Measurements from ENCODE around the gene CRYBG2. TPM values are rescaled to one million over a fixed set of nuclear protein-coding genes. Genes with fewer than 3 reads are reported as not detected.

Gene CRYBG2
- total and polyA plus RNA-seq, 2 of the 13 experiments (the other 11 are each of a cell fraction or from before 2014, with no cell fraction given) = 1.3 to 2.9 TPM

DNA sequence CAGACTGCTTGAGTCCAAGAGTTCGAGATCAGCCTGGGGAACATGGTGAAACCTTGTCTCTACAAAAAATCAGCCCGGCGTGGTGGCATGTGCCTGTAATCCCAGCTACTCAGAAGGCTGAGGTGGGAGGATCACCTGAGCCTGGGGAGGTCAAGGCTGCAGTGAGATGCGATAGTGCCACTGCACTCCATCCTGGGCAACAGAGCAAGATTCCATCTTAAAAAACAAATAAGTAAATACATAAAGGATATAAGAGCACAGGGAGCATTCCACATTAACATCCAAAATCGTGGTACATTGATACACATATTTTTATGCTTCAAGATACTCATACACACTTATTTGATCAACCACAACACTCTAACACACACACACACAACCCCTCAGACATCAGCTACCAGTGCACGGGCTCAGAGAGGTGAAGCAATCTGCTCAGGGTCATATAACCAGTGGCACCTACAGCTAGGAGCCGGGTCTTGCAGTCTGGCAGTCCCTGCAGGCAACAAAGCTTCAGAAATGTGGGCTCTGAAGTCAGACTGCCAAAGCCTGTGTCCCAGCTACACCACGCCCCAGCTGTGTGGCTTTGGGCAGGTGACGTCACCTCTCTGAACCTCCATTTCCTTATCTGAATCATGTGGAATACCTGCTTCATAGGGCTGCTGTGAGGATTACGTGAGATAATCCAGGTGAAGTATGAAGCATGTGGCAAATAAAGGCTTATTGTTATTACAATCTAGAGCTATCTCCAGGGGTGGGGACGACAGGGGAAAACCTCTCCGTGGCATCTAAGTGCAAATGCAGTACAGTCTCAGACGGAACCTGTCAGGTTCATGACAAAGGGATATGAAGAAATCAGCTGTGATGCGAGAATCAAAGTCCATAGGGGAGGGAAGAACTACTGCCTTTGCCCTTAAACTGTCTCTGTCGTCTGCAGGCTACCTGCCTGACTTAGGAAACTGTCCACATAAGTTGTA is 4.8 kb upstream of the CRYBG2 start (continued):
- TF ChIP-seq, protein P1, sequence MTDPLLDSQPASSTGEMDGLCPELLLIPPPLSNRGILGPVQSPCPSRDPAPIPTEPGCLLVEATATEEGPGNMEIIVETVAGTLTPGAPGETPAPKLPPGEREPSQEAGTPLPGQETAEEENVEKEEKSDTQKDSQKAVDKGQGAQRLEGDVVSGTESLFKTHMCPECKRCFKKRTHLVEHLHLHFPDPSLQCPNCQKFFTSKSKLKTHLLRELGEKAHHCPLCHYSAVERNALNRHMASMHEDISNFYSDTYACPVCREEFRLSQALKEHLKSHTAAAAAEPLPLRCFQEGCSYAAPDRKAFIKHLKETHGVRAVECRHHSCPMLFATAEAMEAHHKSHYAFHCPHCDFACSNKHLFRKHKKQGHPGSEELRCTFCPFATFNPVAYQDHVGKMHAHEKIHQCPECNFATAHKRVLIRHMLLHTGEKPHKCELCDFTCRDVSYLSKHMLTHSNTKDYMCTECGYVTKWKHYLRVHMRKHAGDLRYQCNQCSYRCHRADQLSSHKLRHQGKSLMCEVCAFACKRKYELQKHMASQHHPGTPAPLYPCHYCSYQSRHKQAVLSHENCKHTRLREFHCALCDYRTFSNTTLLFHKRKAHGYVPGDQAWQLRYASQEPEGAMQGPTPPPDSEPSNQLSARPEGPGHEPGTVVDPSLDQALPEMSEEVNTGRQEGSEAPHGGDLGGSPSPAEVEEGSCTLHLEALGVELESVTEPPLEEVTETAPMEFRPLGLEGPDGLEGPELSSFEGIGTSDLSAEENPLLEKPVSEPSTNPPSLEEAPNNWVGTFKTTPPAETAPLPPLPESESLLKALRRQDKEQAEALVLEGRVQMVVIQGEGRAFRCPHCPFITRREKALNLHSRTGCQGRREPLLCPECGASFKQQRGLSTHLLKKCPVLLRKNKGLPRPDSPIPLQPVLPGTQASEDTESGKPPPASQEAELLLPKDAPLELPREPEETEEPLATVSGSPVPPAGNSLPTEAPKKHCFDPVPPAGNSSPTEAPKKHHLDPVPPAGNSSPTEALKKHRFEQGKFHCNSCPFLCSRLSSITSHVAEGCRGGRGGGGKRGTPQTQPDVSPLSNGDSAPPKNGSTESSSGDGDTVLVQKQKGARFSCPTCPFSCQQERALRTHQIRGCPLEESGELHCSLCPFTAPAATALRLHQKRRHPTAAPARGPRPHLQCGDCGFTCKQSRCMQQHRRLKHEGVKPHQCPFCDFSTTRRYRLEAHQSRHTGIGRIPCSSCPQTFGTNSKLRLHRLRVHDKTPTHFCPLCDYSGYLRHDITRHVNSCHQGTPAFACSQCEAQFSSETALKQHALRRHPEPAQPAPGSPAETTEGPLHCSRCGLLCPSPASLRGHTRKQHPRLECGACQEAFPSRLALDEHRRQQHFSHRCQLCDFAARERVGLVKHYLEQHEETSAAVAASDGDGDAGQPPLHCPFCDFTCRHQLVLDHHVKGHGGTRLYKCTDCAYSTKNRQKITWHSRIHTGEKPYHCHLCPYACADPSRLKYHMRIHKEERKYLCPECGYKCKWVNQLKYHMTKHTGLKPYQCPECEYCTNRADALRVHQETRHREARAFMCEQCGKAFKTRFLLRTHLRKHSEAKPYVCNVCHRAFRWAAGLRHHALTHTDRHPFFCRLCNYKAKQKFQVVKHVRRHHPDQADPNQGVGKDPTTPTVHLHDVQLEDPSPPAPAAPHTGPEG (CRISPR knock-in tag; IDR thresholded peaks at IDR 0.05) = no peak
- TF ChIP-seq MED1 (CRISPR knock-in tag; IDR thresholded peaks at IDR 0.05) = peak; percentile 21
- TF ChIP-seq ZNF225 (CRISPR knock-in tag; IDR thresholded peaks at IDR 0.05) = no peak
- TF ChIP-seq, protein P2, sequence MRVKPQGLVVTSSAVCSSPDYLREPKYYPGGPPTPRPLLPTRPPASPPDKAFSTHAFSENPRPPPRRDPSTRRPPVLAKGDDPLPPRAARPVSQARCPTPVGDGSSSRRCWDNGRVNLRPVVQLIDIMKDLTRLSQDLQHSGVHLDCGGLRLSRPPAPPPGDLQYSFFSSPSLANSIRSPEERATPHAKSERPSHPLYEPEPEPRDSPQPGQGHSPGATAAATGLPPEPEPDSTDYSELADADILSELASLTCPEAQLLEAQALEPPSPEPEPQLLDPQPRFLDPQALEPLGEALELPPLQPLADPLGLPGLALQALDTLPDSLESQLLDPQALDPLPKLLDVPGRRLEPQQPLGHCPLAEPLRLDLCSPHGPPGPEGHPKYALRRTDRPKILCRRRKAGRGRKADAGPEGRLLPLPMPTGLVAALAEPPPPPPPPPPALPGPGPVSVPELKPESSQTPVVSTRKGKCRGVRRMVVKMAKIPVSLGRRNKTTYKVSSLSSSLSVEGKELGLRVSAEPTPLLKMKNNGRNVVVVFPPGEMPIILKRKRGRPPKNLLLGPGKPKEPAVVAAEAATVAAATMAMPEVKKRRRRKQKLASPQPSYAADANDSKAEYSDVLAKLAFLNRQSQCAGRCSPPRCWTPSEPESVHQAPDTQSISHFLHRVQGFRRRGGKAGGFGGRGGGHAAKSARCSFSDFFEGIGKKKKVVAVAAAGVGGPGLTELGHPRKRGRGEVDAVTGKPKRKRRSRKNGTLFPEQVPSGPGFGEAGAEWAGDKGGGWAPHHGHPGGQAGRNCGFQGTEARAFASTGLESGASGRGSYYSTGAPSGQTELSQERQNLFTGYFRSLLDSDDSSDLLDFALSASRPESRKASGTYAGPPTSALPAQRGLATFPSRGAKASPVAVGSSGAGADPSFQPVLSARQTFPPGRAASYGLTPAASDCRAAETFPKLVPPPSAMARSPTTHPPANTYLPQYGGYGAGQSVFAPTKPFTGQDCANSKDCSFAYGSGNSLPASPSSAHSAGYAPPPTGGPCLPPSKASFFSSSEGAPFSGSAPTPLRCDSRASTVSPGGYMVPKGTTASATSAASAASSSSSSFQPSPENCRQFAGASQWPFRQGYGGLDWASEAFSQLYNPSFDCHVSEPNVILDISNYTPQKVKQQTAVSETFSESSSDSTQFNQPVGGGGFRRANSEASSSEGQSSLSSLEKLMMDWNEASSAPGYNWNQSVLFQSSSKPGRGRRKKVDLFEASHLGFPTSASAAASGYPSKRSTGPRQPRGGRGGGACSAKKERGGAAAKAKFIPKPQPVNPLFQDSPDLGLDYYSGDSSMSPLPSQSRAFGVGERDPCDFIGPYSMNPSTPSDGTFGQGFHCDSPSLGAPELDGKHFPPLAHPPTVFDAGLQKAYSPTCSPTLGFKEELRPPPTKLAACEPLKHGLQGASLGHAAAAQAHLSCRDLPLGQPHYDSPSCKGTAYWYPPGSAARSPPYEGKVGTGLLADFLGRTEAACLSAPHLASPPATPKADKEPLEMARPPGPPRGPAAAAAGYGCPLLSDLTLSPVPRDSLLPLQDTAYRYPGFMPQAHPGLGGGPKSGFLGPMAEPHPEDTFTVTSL (CRISPR knock-in tag; IDR thresholded peaks at IDR 0.05; ENCODE audit: borderline replicate concordance) = 0 out of 2 replicates have a peak, but pooled peaks have one; percentile 18
- TF ChIP-seq ZNF318 (CRISPR knock-in tag; IDR thresholded peaks at IDR 0.05) = no peak
- no peak for TF ChIP-seq ZNF468 (CRISPR knock-in tag; IDR thresholded peaks at IDR 0.05)
- no peak; the same call in 1 of the 2 replicates for TF ChIP-seq MIXL1 (CRISPR knock-in tag; IDR thresholded peaks at IDR 0.05)
